ENCODE results near the gene SCAF8.

GRCh38 chr6:154732538-154733182, 556 bp upstream of the SCAF8 start:
- TF ChIP-seq, protein P1, sequence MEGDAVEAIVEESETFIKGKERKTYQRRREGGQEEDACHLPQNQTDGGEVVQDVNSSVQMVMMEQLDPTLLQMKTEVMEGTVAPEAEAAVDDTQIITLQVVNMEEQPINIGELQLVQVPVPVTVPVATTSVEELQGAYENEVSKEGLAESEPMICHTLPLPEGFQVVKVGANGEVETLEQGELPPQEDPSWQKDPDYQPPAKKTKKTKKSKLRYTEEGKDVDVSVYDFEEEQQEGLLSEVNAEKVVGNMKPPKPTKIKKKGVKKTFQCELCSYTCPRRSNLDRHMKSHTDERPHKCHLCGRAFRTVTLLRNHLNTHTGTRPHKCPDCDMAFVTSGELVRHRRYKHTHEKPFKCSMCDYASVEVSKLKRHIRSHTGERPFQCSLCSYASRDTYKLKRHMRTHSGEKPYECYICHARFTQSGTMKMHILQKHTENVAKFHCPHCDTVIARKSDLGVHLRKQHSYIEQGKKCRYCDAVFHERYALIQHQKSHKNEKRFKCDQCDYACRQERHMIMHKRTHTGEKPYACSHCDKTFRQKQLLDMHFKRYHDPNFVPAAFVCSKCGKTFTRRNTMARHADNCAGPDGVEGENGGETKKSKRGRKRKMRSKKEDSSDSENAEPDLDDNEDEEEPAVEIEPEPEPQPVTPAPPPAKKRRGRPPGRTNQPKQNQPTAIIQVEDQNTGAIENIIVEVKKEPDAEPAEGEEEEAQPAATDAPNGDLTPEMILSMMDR (IDR thresholded peaks at IDR 0.05 in 8 of 11, conservative IDR thresholded peaks at IDR 0.05 in 3 of 11): no peak
- TF ChIP-seq POLR2A (IDR thresholded peaks at IDR 0.05): no peak

Data from spleen (tissue), 7 donors.